Panc1 (cell line): ENCODE measurements around the gene C1orf105. TPM values are rescaled to one million over a fixed set of nuclear protein-coding genes. Genes with fewer than 3 reads are reported as not detected.

Experiments
- ATAC-seq: fragments of 200-7000 bp; cut with Tn5 transposase; 2 replicates; pipeline ENCODE4 v1.9.1; 2020; ENCODE audit warnings: mild to moderate bottlenecking, moderate library complexity
- BruUV-seq: library from RNA; stranded (reverse); fragments of 400-500 nt; replicated peaks from 2 replicates; lab custom pipeline; 2021; lab: Mats Ljungman, UMichigan
- CTCF ChIA-PET: fragments of 300-600 bp; sonication (Branson Sonifier 250); formaldehyde crosslinking; loops from one replicate; lab custom pipeline; 2022; ENCODE audit warnings: antibody characterized with exemption; lab: Charles Lee
- POLR2A ChIA-PET: fragments of 300-600 bp; sonication (Branson Sonifier 250); formaldehyde crosslinking; loops from one replicate; lab custom pipeline; 2022; ENCODE audit warnings: antibody characterized with exemption; lab: Charles Lee
- DNase-seq: peaks from one replicate; pipeline ENCODE4 v3.0.0-alpha.2; 2010; ENCODE audit warnings: low read depth, low spot score
- H3K27ac ChIP-seq: 2 replicates; pipeline ENCODE4 v1.5.1; 2011; ENCODE audit warnings: mild to moderate bottlenecking, low read length, inconsistent platforms
- H3K27me3 ChIP-seq: fragments of 200-500 bp; sonication (Bioruptor generic); 2 replicates; pipeline ENCODE4 v1.6.0; 2014; ENCODE audit warnings: low read length, inconsistent platforms; ENCODE audit not compliant: control insufficient read depth, insufficient read depth
- H3K36me3 ChIP-seq: fragments of 200-500 bp; sonication (Bioruptor generic); 2 replicates; pipeline ENCODE4 v1.5.1; 2014; ENCODE audit warnings: inconsistent platforms, mild to moderate bottlenecking, low read length, moderate library complexity; ENCODE audit not compliant: control insufficient read depth, insufficient read depth
- H3K4me1 ChIP-seq: 2 replicates; pipeline ENCODE4 v1.5.1; 2011; ENCODE audit warnings: inconsistent platforms, mild to moderate bottlenecking, low read length, moderate library complexity; ENCODE audit not compliant: control insufficient read depth, insufficient read depth
- H3K4me3 ChIP-seq, 2 experiments: 2 replicates each; pipeline ENCODE4 v1.5.1; 2011 to 2012; ENCODE audit warnings: low read depth in 2 of 2, low read length in 2 of 2, mild to moderate bottlenecking in 2 of 2, inconsistent platforms in 1 of 2, moderate library complexity in 1 of 2
- H3K9me3 ChIP-seq: fragments of 200-500 bp; sonication (Bioruptor generic); 2 replicates; pipeline ENCODE4 v1.5.1; 2014; ENCODE audit warnings: low read depth, mild to moderate bottlenecking, inconsistent platforms, low read length, moderate library complexity; ENCODE audit not compliant: control insufficient read depth, insufficient read depth
- POLR2AphosphoS5 ChIP-seq: IDR thresholded peaks from 2 replicates; pipeline ENCODE4 v1.6.1; 2012; ENCODE audit warnings: mild to moderate bottlenecking, low read depth, low read length, moderate library complexity
- SIN3A ChIP-seq: IDR thresholded peaks from 2 replicates; pipeline ENCODE4 v1.6.1; 2012; ENCODE audit warnings: low read depth, mild to moderate bottlenecking, low read length, moderate library complexity, borderline replicate concordance; ENCODE audit not compliant: insufficient read depth
- TCF7L2 ChIP-seq: IDR thresholded peaks from 2 replicates; pipeline ENCODE4 v1.6.1; 2011; ENCODE audit warnings: mild to moderate bottlenecking, low read depth, low read length, inconsistent platforms
- in situ Hi-C: cut with HindIII; loops from 2 replicates; pipeline ENCODE4 v1.10.0; 2016; ENCODE audit warnings: low sequenced_read_pairs, low pct_unique_long_range_greater_than_20kb
- intact Hi-C: fragments of 100-400 bp; cut with micrococcal nuclease; formaldehyde crosslinking; loops from one replicate; pipeline ENCODE4 v1.10.0; 2022; ENCODE audit not compliant: unreplicated experiment
- total RNA-seq: library from RNA; stranded (reverse); gene quantifications from one replicate; pipeline ENCODE4 v1.2.1, GENCODE V29; 2021; ENCODE audit not compliant: unreplicated experiment
- TF ChIP-seq, protein P1 (sequence below), 2 experiments: IDR thresholded peaks; 2 replicates each; pipeline ENCODE4 v1.6.1; 2011 to 2012; ENCODE audit warnings: low read depth in 2 of 2, control low read depth in 1 of 2, low read length in 1 of 2, mild to moderate bottlenecking in 1 of 2, moderate library complexity in 1 of 2; ENCODE audit not compliant: insufficient read depth in 1 of 2
- TF ChIP-seq, protein P2 (sequence below): fragments of 450-650 bp; IDR thresholded peaks from 2 replicates; pipeline ENCODE4 v1.5.1; 2017; ENCODE audit warnings: mild to moderate bottlenecking

Gene C1orf105
- total RNA-seq, 1 experiment from 2014 or later = not detected

DNA sequence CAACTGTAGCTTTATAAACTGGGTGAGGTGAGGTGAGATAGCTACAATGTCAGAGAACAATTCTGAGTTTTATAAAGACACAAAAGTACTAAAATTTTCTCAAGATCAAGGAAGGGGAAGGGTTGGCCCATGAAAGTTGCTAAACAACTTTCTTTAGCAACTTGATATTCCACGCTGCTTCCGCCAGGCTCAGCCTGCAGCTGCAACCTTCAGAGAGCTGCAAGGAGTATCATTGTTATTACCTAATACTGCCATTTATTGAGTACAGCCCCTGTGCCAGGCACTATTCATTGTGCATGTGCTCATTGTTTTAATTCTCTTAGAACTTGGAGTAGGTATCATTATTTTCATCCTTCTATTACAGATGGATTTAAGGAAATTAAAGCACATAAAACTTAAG is 78.4 kb downstream of the C1orf105 start:
- Histone ChIP-seq H3K4me3 (no peak overlapping the region), H3K36me3 (no peaks in the 10 kb centered on the region), H3K9me3 (no peaks in the 10 kb centered on the region), H3K4me1 (no peaks in the 10 kb centered on the region; the same call in 1 of the 2 replicates), H3K27ac (no peak overlapping the region), H3K27me3 (peaks cover 2% of the 10 kb centered on the region; the same call in 1 of the 2 replicates)
- intact Hi-C loops = no loop called here
- BruUV-seq = no TSS peak
- in situ Hi-C loops = no loop called here
- ChIA-PET CTCF (no interaction called here), POLR2A (no interaction called here)
- ATAC-seq (no peak), DNase-seq (no peak)
- TF ChIP-seq, protein P1, sequence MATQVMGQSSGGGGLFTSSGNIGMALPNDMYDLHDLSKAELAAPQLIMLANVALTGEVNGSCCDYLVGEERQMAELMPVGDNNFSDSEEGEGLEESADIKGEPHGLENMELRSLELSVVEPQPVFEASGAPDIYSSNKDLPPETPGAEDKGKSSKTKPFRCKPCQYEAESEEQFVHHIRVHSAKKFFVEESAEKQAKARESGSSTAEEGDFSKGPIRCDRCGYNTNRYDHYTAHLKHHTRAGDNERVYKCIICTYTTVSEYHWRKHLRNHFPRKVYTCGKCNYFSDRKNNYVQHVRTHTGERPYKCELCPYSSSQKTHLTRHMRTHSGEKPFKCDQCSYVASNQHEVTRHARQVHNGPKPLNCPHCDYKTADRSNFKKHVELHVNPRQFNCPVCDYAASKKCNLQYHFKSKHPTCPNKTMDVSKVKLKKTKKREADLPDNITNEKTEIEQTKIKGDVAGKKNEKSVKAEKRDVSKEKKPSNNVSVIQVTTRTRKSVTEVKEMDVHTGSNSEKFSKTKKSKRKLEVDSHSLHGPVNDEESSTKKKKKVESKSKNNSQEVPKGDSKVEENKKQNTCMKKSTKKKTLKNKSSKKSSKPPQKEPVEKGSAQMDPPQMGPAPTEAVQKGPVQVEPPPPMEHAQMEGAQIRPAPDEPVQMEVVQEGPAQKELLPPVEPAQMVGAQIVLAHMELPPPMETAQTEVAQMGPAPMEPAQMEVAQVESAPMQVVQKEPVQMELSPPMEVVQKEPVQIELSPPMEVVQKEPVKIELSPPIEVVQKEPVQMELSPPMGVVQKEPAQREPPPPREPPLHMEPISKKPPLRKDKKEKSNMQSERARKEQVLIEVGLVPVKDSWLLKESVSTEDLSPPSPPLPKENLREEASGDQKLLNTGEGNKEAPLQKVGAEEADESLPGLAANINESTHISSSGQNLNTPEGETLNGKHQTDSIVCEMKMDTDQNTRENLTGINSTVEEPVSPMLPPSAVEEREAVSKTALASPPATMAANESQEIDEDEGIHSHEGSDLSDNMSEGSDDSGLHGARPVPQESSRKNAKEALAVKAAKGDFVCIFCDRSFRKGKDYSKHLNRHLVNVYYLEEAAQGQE (IDR thresholded peaks at IDR 0.05; ENCODE audit: insufficient read depth in 1 of 2, low read depth in 2 of 2, low read length in 1 of 2) = no peak
- TF ChIP-seq SIN3A (no peak), TCF7L2 (no peak), POLR2AphosphoS5 (no peak)
- TF ChIP-seq, protein P2, sequence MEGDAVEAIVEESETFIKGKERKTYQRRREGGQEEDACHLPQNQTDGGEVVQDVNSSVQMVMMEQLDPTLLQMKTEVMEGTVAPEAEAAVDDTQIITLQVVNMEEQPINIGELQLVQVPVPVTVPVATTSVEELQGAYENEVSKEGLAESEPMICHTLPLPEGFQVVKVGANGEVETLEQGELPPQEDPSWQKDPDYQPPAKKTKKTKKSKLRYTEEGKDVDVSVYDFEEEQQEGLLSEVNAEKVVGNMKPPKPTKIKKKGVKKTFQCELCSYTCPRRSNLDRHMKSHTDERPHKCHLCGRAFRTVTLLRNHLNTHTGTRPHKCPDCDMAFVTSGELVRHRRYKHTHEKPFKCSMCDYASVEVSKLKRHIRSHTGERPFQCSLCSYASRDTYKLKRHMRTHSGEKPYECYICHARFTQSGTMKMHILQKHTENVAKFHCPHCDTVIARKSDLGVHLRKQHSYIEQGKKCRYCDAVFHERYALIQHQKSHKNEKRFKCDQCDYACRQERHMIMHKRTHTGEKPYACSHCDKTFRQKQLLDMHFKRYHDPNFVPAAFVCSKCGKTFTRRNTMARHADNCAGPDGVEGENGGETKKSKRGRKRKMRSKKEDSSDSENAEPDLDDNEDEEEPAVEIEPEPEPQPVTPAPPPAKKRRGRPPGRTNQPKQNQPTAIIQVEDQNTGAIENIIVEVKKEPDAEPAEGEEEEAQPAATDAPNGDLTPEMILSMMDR = no peak

DNA sequence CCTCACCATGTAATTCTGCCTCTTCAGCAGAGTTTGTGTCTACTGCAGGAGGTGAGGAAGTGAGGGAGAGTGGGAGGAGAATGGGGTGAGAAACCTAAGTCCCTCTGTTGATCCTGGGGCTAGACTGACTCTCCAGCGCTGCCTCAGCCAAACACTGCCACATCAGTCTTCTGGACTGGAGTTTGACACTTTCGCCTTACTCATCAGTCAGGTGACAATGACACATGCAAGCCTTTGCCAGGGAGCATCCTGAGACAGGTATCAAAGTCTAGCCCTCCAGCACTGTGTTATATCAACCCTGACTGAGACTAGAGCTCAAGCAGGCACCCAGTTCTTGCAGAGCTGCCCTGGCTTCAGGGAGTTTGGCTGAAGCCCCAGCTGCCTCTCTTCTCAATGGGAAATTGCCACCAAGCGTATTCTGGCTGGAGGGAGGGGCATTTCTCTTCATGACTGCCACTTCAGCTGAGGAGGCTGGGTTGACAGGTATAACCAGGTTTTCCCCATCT is 79.2 kb downstream of the C1orf105 start:
- ATAC-seq (no peak), DNase-seq (peak; percentile 41)
- POLR2A ChIA-PET = no interaction called here
- TF ChIP-seq POLR2AphosphoS5 = no peak
- TF ChIP-seq, protein P1 (IDR thresholded peaks at IDR 0.05; ENCODE audit: insufficient read depth in 1 of 2, low read depth in 2 of 2, low read length in 1 of 2) = no peak
- no peak for TF ChIP-seq TCF7L2
- TF ChIP-seq, protein P2 = no peak
- no peak overlapping the region for H3K4me3 ChIP-seq
- CTCF ChIA-PET = no interaction called here
- no peaks in the 10 kb centered on the region for H3K9me3 ChIP-seq
- intact Hi-C loops = no loop called here
- in situ Hi-C loops = no loop called here
- no TSS peak for BruUV-seq
- no peaks in the 10 kb centered on the region; the same call in 1 of the 2 replicates for H3K4me1 ChIP-seq
- H3K27me3 ChIP-seq = peaks cover 2% of the 10 kb centered on the region; the same call in 1 of the 2 replicates
- H3K27ac ChIP-seq = no peak overlapping the region
- no peaks in the 10 kb centered on the region for H3K36me3 ChIP-seq
